Common myeloid progenitor, CD34-positive (primary cell): ENCODE results near the gene AHSG.

ENCODE experiments used
- CTCF ChIA-PET: fragments of 350-600 bp; sonication (Branson Sonifier 250); formaldehyde crosslinking; loops from one replicate; lab custom pipeline; 2021; ENCODE audit warnings: antibody characterized with exemption; lab: Charles Lee
- POLR2A ChIA-PET: fragments of 350-600 bp; sonication (Branson Sonifier 250); formaldehyde crosslinking; loops from one replicate; lab custom pipeline; 2021; ENCODE audit warnings: antibody characterized with exemption; lab: Charles Lee
- DNase-seq, 3 donors: peaks; one replicate each; pipeline versions ENCODE4 v3.0.0 to v3.0.0-alpha.2; 2013
- H3K27ac ChIP-seq, 2 experiments: 1 replicate in 1 of 2; 2 replicates in 1 of 2; pipeline ENCODE4 v1.7.0; 2013; ENCODE audit warnings: inconsistent platforms in 2 of 2, low read length in 2 of 2, mild to moderate bottlenecking in 2 of 2, low read depth in 1 of 2, moderate library complexity in 1 of 2; ENCODE audit not compliant: severe bottlenecking in 2 of 2, insufficient read depth in 1 of 2, poor library complexity in 1 of 2
- H3K27me3 ChIP-seq, 5 experiments: replicated peaks in 2 of 5; 1 replicate in 3 of 5; 2 replicates in 2 of 5; pipeline versions ENCODE4 v1.6.1 to v1.7.0; 2013; ENCODE audit warnings: low read length in 4 of 5, mild to moderate bottlenecking in 2 of 5, moderate library complexity in 2 of 5, inconsistent platforms in 1 of 5; ENCODE audit not compliant: insufficient read depth in 5 of 5, control insufficient read depth in 4 of 5
- H3K36me3 ChIP-seq, 4 experiments: 1 replicate in 2 of 4; 2 replicates in 2 of 4; pipeline versions ENCODE4 v1.6.1 to v1.7.0; 2013; ENCODE audit warnings: low read length in 3 of 4, control low read depth in 1 of 4, mild to moderate bottlenecking in 1 of 4; ENCODE audit not compliant: control insufficient read depth in 4 of 4, insufficient read depth in 4 of 4
- H3K4me1 ChIP-seq, 4 experiments: 1 replicate in 3 of 4; 2 replicates in 1 of 4; pipeline versions ENCODE4 v1.6.1 to v1.7.1; 2013; ENCODE audit warnings: low read length in 3 of 4, mild to moderate bottlenecking in 3 of 4, control low read depth in 1 of 4, inconsistent platforms in 1 of 4, moderate library complexity in 1 of 4; ENCODE audit not compliant: control insufficient read depth in 4 of 4, insufficient read depth in 4 of 4; ENCODE audit errors: control extremely low read depth in 1 of 4
- H3K4me3 ChIP-seq, 7 experiments: 1 replicate in 4 of 7; 2 replicates in 3 of 7; pipeline versions ENCODE4 v1.5.1 to v1.7.0; 2013; ENCODE audit warnings: mild to moderate bottlenecking in 7 of 7, low read length in 6 of 7, moderate library complexity in 6 of 7, inconsistent platforms in 2 of 7, low read depth in 2 of 7, control low read depth in 1 of 7; ENCODE audit not compliant: insufficient read depth in 4 of 7, control insufficient read depth in 1 of 7; ENCODE audit errors: extremely low read depth in 1 of 7
- H3K9me3 ChIP-seq, 5 experiments: 1 replicate in 4 of 5; 2 replicates in 1 of 5; pipeline versions ENCODE4 v1.6.1 to v1.7.1; 2013; ENCODE audit warnings: low read length in 4 of 5, mild to moderate bottlenecking in 2 of 5, inconsistent platforms in 1 of 5, low read depth in 1 of 5, moderate library complexity in 1 of 5; ENCODE audit not compliant: control insufficient read depth in 4 of 5, insufficient read depth in 2 of 5; ENCODE audit errors: control extremely low read depth in 1 of 5
- WGBS: methylation state at CpG from one replicate; pipeline ENCODE4 v1.1.5; 2013; ENCODE audit not compliant: insufficient coverage; 5-methylcytosine and 5-hydroxymethylcytosine counted together

Gene AHSG

GRCh38 chr3:186644683-186645082 is 31.8 kb downstream of the AHSG start:
- 100% methylated on average over 3 of the region's 3 CpGs for WGBS
- Histone ChIP-seq H3K9me3 (peaks cover 0 to 1% (median 0%) of the 10 kb centered on the region in 5 experiments), H3K36me3 (no peaks in the 10 kb centered on the region), H3K27ac (no peak overlapping the region), H3K4me3 (no peak overlapping the region), H3K4me1 (no peaks in the 10 kb centered on the region), H3K27me3 (peaks cover 0 to 5% (median 0%) of the 10 kb centered on the region in 5 experiments)
- POLR2A ChIA-PET = no interaction called here
- CTCF ChIA-PET = no interaction called here
- DNase-seq = no peak

GRCh38 chr3:186646106-186646505 is 33.2 kb downstream of the AHSG start:
- Histone ChIP-seq H3K4me1 (no peaks in the 10 kb centered on the region), H3K36me3 (no peaks in the 10 kb centered on the region), H3K9me3 (peaks cover 0 to 1% (median 0%) of the 10 kb centered on the region in 5 experiments), H3K27me3 (peaks cover 0 to 5% (median 0%) of the 10 kb centered on the region in 5 experiments), H3K27ac (no peak overlapping the region), H3K4me3 (no peak overlapping the region)
- ChIA-PET POLR2A (no interaction called here), CTCF (no interaction called here)
- no peak for DNase-seq
- WGBS = 100% methylated on average over 2 of the region's 4 CpGs

- Histone ChIP-seq H3K27ac (no peak overlapping the region), H3K4me1 (no peaks in the 10 kb centered on the region), H3K9me3 (peaks cover 0 to 1% (median 0%) of the 10 kb centered on the region in 5 experiments), H3K36me3 (no peaks in the 10 kb centered on the region), H3K27me3 (peaks cover 0 to 5% (median 0%) of the 10 kb centered on the region in 5 experiments), H3K4me3 (no peak overlapping the region)
- ChIA-PET CTCF (no interaction called here), POLR2A (no interaction called here)
- WGBS = no CpG with 5 or more reads among the region's 1 CpG
- DNase-seq = no peak
These were observed 34.0 kb downstream of the AHSG start for GRCh38 chr3:186646841-186647240.

GRCh38 chr3:186648851-186649250 is 36.0 kb downstream of the AHSG start:
- DNase-seq = no peak
- Histone ChIP-seq H3K9me3 (peaks cover 0 to 1% (median 0%) of the 10 kb centered on the region in 5 experiments), H3K4me3 (no peak overlapping the region), H3K36me3 (no peaks in the 10 kb centered on the region), H3K27ac (no peak overlapping the region), H3K27me3 (peaks cover 0 to 4% (median 0%) of the 10 kb centered on the region in 5 experiments), H3K4me1 (no peaks in the 10 kb centered on the region)
- ChIA-PET POLR2A (interaction anchor here (0.6 kb wide), 1 partner anchor 133 kb away, joined by 3 read pairs; no protein-coding TSS in a partner anchor), CTCF (no interaction called here)
- WGBS = no CpG with 5 or more reads among the region's 1 CpG

DNA sequence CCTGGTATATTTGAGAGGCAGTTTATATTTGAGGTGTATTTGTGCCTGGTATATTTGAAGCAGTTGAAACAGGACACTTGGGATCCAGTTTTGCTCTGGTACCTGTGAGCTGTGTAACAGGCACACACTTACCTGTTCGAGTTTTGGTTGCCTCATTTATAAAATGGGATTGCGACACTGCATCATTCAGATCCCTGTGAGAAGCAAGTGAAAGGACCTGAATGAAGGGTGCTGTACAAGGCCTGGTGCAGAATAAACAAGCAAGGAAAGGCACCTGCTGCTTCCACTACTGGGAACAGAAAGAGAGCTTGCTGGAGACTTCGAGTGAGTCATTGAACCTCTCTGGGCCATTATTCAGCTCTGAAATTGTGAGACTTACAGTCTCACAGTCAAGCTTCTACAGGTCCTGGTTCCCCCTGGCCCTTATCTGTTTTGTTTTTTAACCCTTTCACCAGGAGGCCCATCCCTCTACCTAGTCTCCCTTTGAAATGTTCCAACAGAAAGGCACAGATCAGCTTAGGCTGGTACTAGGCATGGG is 38.9 kb downstream of the AHSG start:
- DNase-seq = no peak
- Histone ChIP-seq H3K9me3 (peaks cover 0 to 1% (median 0%) of the 10 kb centered on the region in 5 experiments), H3K4me1 (no peaks in the 10 kb centered on the region), H3K27me3 (peaks cover 0 to 4% (median 0%) of the 10 kb centered on the region in 5 experiments), H3K27ac (no peak overlapping the region), H3K4me3 (no peak overlapping the region), H3K36me3 (no peaks in the 10 kb centered on the region)
- CTCF ChIA-PET = interaction anchor here (1.1 kb wide), 1 partner anchor 10 kb away, joined by 3 read pairs; no protein-coding TSS in a partner anchor
- WGBS = 92% methylated on average over 3 of the region's 3 CpGs
- POLR2A ChIA-PET = no interaction called here

GRCh38 chr3:186653080-186653707 is 40.3 kb downstream of the AHSG start:
- H3K4me1 ChIP-seq = no peaks in the 10 kb centered on the region
- H3K9me3 ChIP-seq = no peaks in the 10 kb centered on the region
- 100% methylated on average over 4 of the region's 7 CpGs for WGBS
- no peaks in the 10 kb centered on the region for H3K36me3 ChIP-seq
- H3K27me3 ChIP-seq = peaks cover 0 to 4% (median 0%) of the 10 kb centered on the region in 5 experiments
- POLR2A ChIA-PET = no interaction called here
- DNase-seq = peak in 1 of 3 donors; percentile 20
- H3K4me3 ChIP-seq = no peak overlapping the region
- H3K27ac ChIP-seq = no peak overlapping the region
- CTCF ChIA-PET = interaction anchor here (1.0 kb wide), 1 partner anchor 40 kb away, joined by 3 read pairs; no protein-coding TSS in a partner anchor

- CTCF ChIA-PET = interaction anchor here (1.0 to 1.4 kb wide), 2 partner anchors 37 to 40 kb away, joined by 3 to 4 read pairs; no protein-coding TSS in a partner anchor
- Histone ChIP-seq H3K27me3 (peaks cover 0 to 4% (median 0%) of the 10 kb centered on the region in 5 experiments), H3K4me3 (no peak overlapping the region), H3K27ac (no peak overlapping the region), H3K4me1 (no peaks in the 10 kb centered on the region), H3K9me3 (no peaks in the 10 kb centered on the region), H3K36me3 (no peaks in the 10 kb centered on the region)
- POLR2A ChIA-PET = no interaction called here
- WGBS = 72% methylated on average over 5 of the region's 6 CpGs
- DNase-seq = no peak
These were observed 41.1 kb downstream of the AHSG start for GRCh38 chr3:186653984-186654383.
